H1 (cell line): ENCODE results near the gene LRCH1. TPM values are rescaled to one million over a fixed set of nuclear protein-coding genes. Genes with fewer than 3 reads are reported as not detected.

Source experiments
- CTCF ChIA-PET: fragments of 300-600 bp; sonication (Branson Sonifier 250); formaldehyde crosslinking; loops from one replicate; lab custom pipeline; 2021; ENCODE audit not compliant: partially characterized antibody; lab: Charles Lee
- POLR2A ChIA-PET: fragments of 300-600 bp; sonication (Branson Sonifier 250); formaldehyde crosslinking; loops from one replicate; lab custom pipeline; 2021; ENCODE audit warnings: inconsistent platforms; ENCODE audit not compliant: partially characterized antibody; lab: Charles Lee
- DNase-seq, 2 experiments: peaks; one replicate each; pipeline versions ENCODE4 v3.0.0 to v3.0.0-alpha.2; 2010 to 2022; ENCODE audit warnings: low spot score in 2 of 2, low read depth in 1 of 2, mixed read lengths in 1 of 2
- FAIRE-seq: peaks from 2 replicates; lab custom pipeline; 2011; peaks lifted over from hg19 to GRCh38; lab: Jason Lieb, UNC
- H2AFZ ChIP-seq: 2 replicates; pipeline ENCODE4 v1.8.1; 2012; ENCODE audit warnings: low read length, inconsistent platforms
- H2AK5ac ChIP-seq: 2 replicates; pipeline ENCODE4 v1.6.1; 2013; ENCODE audit warnings: low read depth, low read length
- H2BK120ac ChIP-seq: replicated peaks from 2 replicates; pipeline ENCODE3; 2013; ENCODE audit warnings: low read depth, low read length, inconsistent platforms
- H2BK12ac ChIP-seq: 2 replicates; pipeline ENCODE4 v1.6.1; 2013; ENCODE audit warnings: low read depth, low read length
- H2BK15ac ChIP-seq: 2 replicates; pipeline ENCODE4 v1.6.1; 2013; ENCODE audit warnings: low read length
- H2BK20ac ChIP-seq: 2 replicates; pipeline ENCODE4 v1.6.1; 2013; ENCODE audit warnings: low read length
- H2BK5ac ChIP-seq: 2 replicates; pipeline ENCODE4 v1.6.1; 2013; ENCODE audit warnings: low read depth, low read length
- H3K14ac ChIP-seq: 2 replicates; pipeline ENCODE4 v1.6.1; 2013; ENCODE audit warnings: inconsistent platforms; ENCODE audit not compliant: insufficient read length
- H3K18ac ChIP-seq: 2 replicates; pipeline ENCODE4 v1.6.1; 2013; ENCODE audit warnings: low read length; ENCODE audit errors: extremely low read depth
- H3K23ac ChIP-seq: 2 replicates; pipeline ENCODE4 v1.6.1; 2013; ENCODE audit warnings: inconsistent platforms; ENCODE audit not compliant: insufficient read length
- H3K23me2 ChIP-seq: 2 replicates; pipeline ENCODE4 v1.6.1; 2013; ENCODE audit warnings: low read depth, low read length
- H3K27ac ChIP-seq: 2 replicates; pipeline ENCODE4 v1.6.1; 2011; ENCODE audit warnings: low read depth, low read length, inconsistent platforms
- H3K27me3 ChIP-seq, 4 experiments: replicated peaks in 1 of 4; 1 replicate in 1 of 4; 2 replicates in 3 of 4; pipeline versions ENCODE4 v1.6.1 to v1.8.1; 2011 to 2013; ENCODE audit warnings: low read length in 3 of 4, mild to moderate bottlenecking in 3 of 4, inconsistent platforms in 2 of 4, mixed read lengths in 2 of 4, moderate library complexity in 1 of 4; ENCODE audit not compliant: control insufficient read depth in 3 of 4, insufficient read depth in 3 of 4; ENCODE audit errors: extremely low read depth in 1 of 4
- H3K36me3 ChIP-seq, 4 experiments: 2 replicates each; pipeline versions ENCODE4 v1.6.1 to v1.8.1; 2011 to 2013; ENCODE audit warnings: mild to moderate bottlenecking in 4 of 4, low read length in 3 of 4, moderate library complexity in 2 of 4, control low read depth in 1 of 4, inconsistent platforms in 1 of 4; ENCODE audit not compliant: insufficient read depth in 4 of 4, control insufficient read depth in 2 of 4
- H3K4ac ChIP-seq: replicated peaks from 2 replicates; pipeline ENCODE3; 2013; ENCODE audit warnings: low read length, low read depth, mixed read lengths, inconsistent platforms; ENCODE audit not compliant: insufficient read length
- H3K4me1 ChIP-seq, 4 experiments: replicated peaks in 1 of 4; 1 replicate in 1 of 4; 2 replicates in 3 of 4; pipeline versions ENCODE4 v1.6.1 to v1.8.1; 2011 to 2013; ENCODE audit warnings: low read length in 3 of 4, inconsistent platforms in 2 of 4, mixed read lengths in 1 of 4; ENCODE audit not compliant: insufficient read depth in 4 of 4, control insufficient read depth in 3 of 4
- H3K4me2 ChIP-seq, 2 experiments: 2 replicates each; pipeline versions ENCODE4 v1.6.1 to v1.8.1; 2011 to 2013; ENCODE audit warnings: low read depth in 2 of 2, low read length in 2 of 2, control low read depth in 1 of 2, inconsistent platforms in 1 of 2, mild to moderate bottlenecking in 1 of 2; ENCODE audit not compliant: insufficient read depth in 1 of 2
- H3K4me3 ChIP-seq, 4 experiments: fragments of 200-600, 300-600 bp in 1 of 4; sonication (generic), shearing (Covaris generic), sonication (Bioruptor Twin) in 1 of 4; 2 replicates each; pipeline versions ENCODE4 v1.5.1 to v1.8.1; 2011 to 2016; ENCODE audit warnings: low read length in 4 of 4, low read depth in 3 of 4, control low read depth in 2 of 4, inconsistent platforms in 2 of 4, mild to moderate bottlenecking in 2 of 4, mixed read lengths in 1 of 4, moderate library complexity in 1 of 4; ENCODE audit not compliant: insufficient read depth in 2 of 4; ENCODE audit errors: extremely low read depth in 1 of 4
- H3K56ac ChIP-seq: replicated peaks from 2 replicates; pipeline ENCODE3; 2013; ENCODE audit warnings: low read depth, mild to moderate bottlenecking, mixed read lengths, low read length, inconsistent platforms; ENCODE audit not compliant: insufficient read length
- H3K79me1 ChIP-seq: 2 replicates; pipeline ENCODE4 v1.6.1; 2013; ENCODE audit warnings: low read depth, low read length, control low read depth
- H3K79me2 ChIP-seq, 2 experiments: 2 replicates each; pipeline versions ENCODE4 v1.6.1 to v1.8.1; 2012 to 2013; ENCODE audit warnings: low read length in 2 of 2, mild to moderate bottlenecking in 2 of 2, inconsistent platforms in 1 of 2; ENCODE audit not compliant: insufficient read depth in 2 of 2, control insufficient read depth in 1 of 2
- H3K9ac ChIP-seq, 4 experiments: replicated peaks in 1 of 4; 1 replicate in 1 of 4; 2 replicates in 3 of 4; pipeline versions ENCODE4 v1.6.1 to v1.8.1; 2011 to 2013; ENCODE audit warnings: low read depth in 3 of 4, low read length in 3 of 4, control low read depth in 2 of 4, mild to moderate bottlenecking in 2 of 4, moderate library complexity in 2 of 4, inconsistent platforms in 1 of 4; ENCODE audit errors: extremely low read depth in 1 of 4
- H3K9me3 ChIP-seq, 2 experiments: 2 replicates each; pipeline versions ENCODE4 v1.6.1 to v1.8.1; 2012 to 2013; ENCODE audit warnings: mild to moderate bottlenecking in 2 of 2, moderate library complexity in 2 of 2, control low read depth in 1 of 2, inconsistent platforms in 1 of 2, low read depth in 1 of 2, low read length in 1 of 2, mixed read lengths in 1 of 2; ENCODE audit not compliant: insufficient read depth in 2 of 2
- H4K20me1 ChIP-seq, 2 experiments: replicated peaks in 1 of 2; 2 replicates each; pipeline versions ENCODE3 to v1.8.1; 2011 to 2013; ENCODE audit warnings: inconsistent platforms in 2 of 2, low read length in 2 of 2, mild to moderate bottlenecking in 1 of 2; ENCODE audit not compliant: insufficient read depth in 2 of 2, control insufficient read depth in 1 of 2
- H4K5ac ChIP-seq: 2 replicates; pipeline ENCODE4 v1.6.1; 2013; ENCODE audit warnings: low read length, low read depth, mixed read lengths, inconsistent platforms; ENCODE audit not compliant: insufficient read length
- H4K8ac ChIP-seq: 2 replicates; pipeline ENCODE4 v1.8.0; 2013; ENCODE audit warnings: mild to moderate bottlenecking, moderate library complexity, low read length, inconsistent platforms; ENCODE audit not compliant: insufficient read depth; ENCODE audit errors: extremely low read depth
- H4K91ac ChIP-seq: replicated peaks from 2 replicates; pipeline ENCODE3; 2013; ENCODE audit warnings: low read length, mixed read lengths, inconsistent platforms; ENCODE audit not compliant: insufficient read length
- CHD1 ChIP-seq: IDR thresholded peaks from 2 replicates; pipeline ENCODE4 v1.6.1; 2012; ENCODE audit warnings: low read depth, low read length, improper control_type of control experiment
- CREB1 ChIP-seq: IDR thresholded peaks from 2 replicates; pipeline ENCODE4 v1.6.1; 2012; ENCODE audit warnings: inconsistent platforms
- JUN ChIP-seq: IDR thresholded peaks from 2 replicates; pipeline ENCODE4 v1.6.1; 2011; ENCODE audit warnings: low read depth, mild to moderate bottlenecking, improper control_type of control experiment, low read length
- PHF8 ChIP-seq: fragments of 200-600 bp; sonication (generic); conservative IDR thresholded peaks from 2 replicates; pipeline ENCODE4 v1.7.1; 2012; ENCODE audit warnings: low read depth, mild to moderate bottlenecking, inconsistent platforms, low read length, moderate library complexity
- RNF2 ChIP-seq: fragments of 200-900, 300-1000 bp; sonication (generic); IDR thresholded peaks from 2 replicates; pipeline ENCODE4 v1.7.1; 2016; ENCODE audit warnings: borderline replicate concordance, low read depth, mild to moderate bottlenecking, antibody characterized with exemption, low read length; ENCODE audit not compliant: poor library complexity, severe bottlenecking; ENCODE audit errors: missing control alignments
- RXRA ChIP-seq: IDR thresholded peaks from 2 replicates; pipeline ENCODE4 v1.6.1; 2011; ENCODE audit warnings: low read depth, mild to moderate bottlenecking, low read length, moderate library complexity; ENCODE audit not compliant: insufficient read depth
- SP2 ChIP-seq: IDR thresholded peaks from 2 replicates; pipeline ENCODE4 v1.6.1; 2012; ENCODE audit warnings: mild to moderate bottlenecking, low read length, inconsistent platforms
- SRF ChIP-seq: IDR thresholded peaks from 2 replicates; pipeline ENCODE4 v1.6.1; 2011; ENCODE audit warnings: mild to moderate bottlenecking, low read depth, low read length, moderate library complexity
- TAF7 ChIP-seq: optimal IDR thresholded peaks from 2 replicates; pipeline ENCODE3; 2011; ENCODE audit warnings: low read depth, mild to moderate bottlenecking, inconsistent platforms, low read length, moderate library complexity, borderline replicate concordance
- WGBS, 2 experiments: shearing (Covaris generic) in 1 of 2; methylation state at CpG; one replicate each; pipeline versions ENCODE4 v1.1.6 to v1.1.7; 2013 to 2015; ENCODE audit warnings: low lambda C conversion rate in 2 of 2, mixed read lengths in 2 of 2, inconsistent platforms in 1 of 2, low coverage in 1 of 2, missing lambda C conversion rate in 1 of 2; ENCODE audit not compliant: insufficient replicate concordance in 2 of 2, insufficient coverage in 1 of 2, insufficient read length in 1 of 2; ENCODE audit errors: extremely low coverage in 1 of 2, missing lambda C conversion rate in 1 of 2; 5-methylcytosine and 5-hydroxymethylcytosine counted together
- polyA plus RNA-seq, 7 experiments: library from polyadenylated mRNA; depleted of rRNA in 3 of 7; stranded (reverse) in 5 of 7; unstranded in 2 of 7; fragments of >200 nt in 5 of 7; fragments of 200-250 nt in 2 of 7; gene quantifications; 1 replicate in 5 of 7; 2 replicates in 1 of 7; 4 replicates in 1 of 7; pipeline versions ENCODE4 v1.2.1 to v1.2.3, GENCODE V29; 2011 to 2013; ENCODE audit warnings: missing spikeins in 2 of 7, mixed read lengths in 2 of 7
- total RNA-seq: library from RNA; stranded (reverse); fragmentation: NEBNext Ultra II Directional; extraction: Animal tissue kit (Norgen Biotek cat#: 25700); gene quantifications from 2 replicates; pipeline ENCODE4 v1.2.1, GENCODE V29; 2021

LRCH1 gene
- total and polyA plus RNA-seq, 2 of the 8 experiments (the other 6 are each of a cell fraction or from before 2014, with no cell fraction given): 3.0 to 10.1 TPM

DNA sequence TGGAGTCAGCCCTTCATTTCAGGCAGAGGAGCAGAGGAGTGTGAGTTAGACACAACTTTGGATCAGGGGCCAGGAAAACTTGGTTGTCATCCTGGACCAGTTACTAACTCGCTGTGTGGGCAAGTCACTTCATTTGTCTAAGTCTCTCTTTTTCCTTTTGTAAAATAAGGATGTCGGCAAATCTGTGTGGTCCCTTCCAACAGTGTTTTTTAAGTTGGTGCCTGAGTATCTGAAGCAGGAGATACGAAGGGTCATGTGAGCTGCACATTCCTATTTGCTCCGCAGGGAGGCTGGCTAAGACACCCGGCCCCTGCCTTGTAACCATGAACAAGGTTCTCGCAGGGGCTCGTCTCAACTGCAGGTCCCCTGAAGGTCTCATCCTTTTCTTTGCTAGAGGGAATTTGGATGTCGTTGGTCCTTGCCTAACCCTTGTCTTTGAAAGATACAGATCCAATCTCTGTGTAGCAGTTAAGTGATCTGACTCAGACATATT lies 64.3 kb downstream of the LRCH1 start:
- POLR2A ChIA-PET: no interaction called here
- FAIRE-seq: no peak
- peaks cover 3 to 32% of the 10 kb centered on the region in 2 experiments; a peak in 3 of 4 replicates for H3K79me2 ChIP-seq

More for the DNA sequence above, 64.3 kb downstream of the LRCH1 start:
- no peak overlapping the region for H3K23ac ChIP-seq
- H3K27me3 ChIP-seq: no peaks in the 10 kb centered on the region
- H3K27ac ChIP-seq: no peak overlapping the region
- no peaks in the 10 kb centered on the region for H3K23me2 ChIP-seq
- H3K56ac ChIP-seq: no peak overlapping the region
- no peaks in the 10 kb centered on the region for H3K9me3 ChIP-seq
- no peak overlapping the region for H3K4ac ChIP-seq
- H3K9ac ChIP-seq: no peak overlapping the region
- TF ChIP-seq SRF: no peak
- TF ChIP-seq SP2: no peak
- TF ChIP-seq JUN: no peak
- no peak for TF ChIP-seq PHF8
- no peak for TF ChIP-seq CHD1
- no peak for TF ChIP-seq CREB1
- TF ChIP-seq RNF2: no peak
- TF ChIP-seq RXRA: no peak
- no peak for TF ChIP-seq TAF7
- H2BK5ac ChIP-seq: no peak overlapping the region
- 91% methylated on average over 8 of the region's 8 CpGs; no CpG with 5 or more reads in 1 of the 2 experiments for WGBS, 2 experiments
- no peak overlapping the region for H2AFZ ChIP-seq
- H3K79me1 ChIP-seq: no peaks in the 10 kb centered on the region
- H3K14ac ChIP-seq: no peak overlapping the region
- no peak overlapping the region for H4K5ac ChIP-seq
- no peak overlapping the region for H2BK120ac ChIP-seq
- H3K4me2 ChIP-seq: no peak overlapping the region
- no peak overlapping the region for H2BK20ac ChIP-seq
- CTCF ChIA-PET: interaction anchor here (1.1 to 1.9 kb wide), 3 partner anchors 16 to 326 kb away, joined by 3 to 7 read pairs (median 3); no protein-coding TSS in a partner anchor
- H2BK12ac ChIP-seq: no peak overlapping the region
- H2AK5ac ChIP-seq: no peak overlapping the region
- H3K4me3 ChIP-seq: no peak overlapping the region
- H2BK15ac ChIP-seq: no peak overlapping the region
- H3K4me1 ChIP-seq: peaks cover 3 to 19% (median 6%) of the 10 kb centered on the region in 4 experiments; a peak in 6 of 7 replicates
- H3K36me3 ChIP-seq: no peaks in the 10 kb centered on the region
- no peak overlapping the region for H3K18ac ChIP-seq
- peaks cover 0 to 4% of the 10 kb centered on the region in 2 experiments for H4K20me1 ChIP-seq
- no peak for DNase-seq
- H4K91ac ChIP-seq: no peak overlapping the region
- no peak overlapping the region for H4K8ac ChIP-seq
